ENCODE measurements around the gene MYO9A. TPM values are rescaled to one million over a fixed set of nuclear protein-coding genes. Genes with fewer than 3 reads are reported as not detected.

The MYO9A gene
- total and polyA plus RNA-seq, 2 experiments from 2014 or later: 13.1 to 42.8 TPM

- no peaks in the 10 kb centered on the region for H4K20me1 ChIP-seq (ENCODE audit: insufficient read depth, poor library complexity, severe bottlenecking)
- H3K9me3 ChIP-seq (ENCODE audit: low read depth): no peaks in the 10 kb centered on the region
- 83% methylated on average over 18 of the region's 18 CpGs for WGBS (ENCODE audit: low lambda C conversion rate, missing lambda C conversion rate)
- H3K4me3 ChIP-seq: no peak overlapping the region
- H3K4me1 ChIP-seq (ENCODE audit: insufficient read depth): peaks cover 6% of the 10 kb centered on the region
- no peaks in the 10 kb centered on the region for H3K9me2 ChIP-seq (replicated peaks; ENCODE audit: insufficient read depth)
- H3K4me2 ChIP-seq: no peak overlapping the region
- H3K27ac ChIP-seq: no peak overlapping the region
- H3K36me3 ChIP-seq (replicated peaks; ENCODE audit: insufficient read depth, low read depth): no peaks in the 10 kb centered on the region
- no peak overlapping the region for H2AFZ ChIP-seq
- no peak for TF ChIP-seq EZH2 (IDR thresholded peaks at IDR 0.05; ENCODE audit: borderline replicate concordance)
- TF ChIP-seq CTCF (IDR thresholded peaks at IDR 0.05; ENCODE audit: poor library complexity): no peak
- TF ChIP-seq EZH2phosphoT487 (IDR thresholded peaks at IDR 0.05; ENCODE audit: low read depth, severe bottlenecking, unreplicated experiment): no peak
- no peak for DNase-seq (ENCODE audit: low spot score)
- H3K27me3 ChIP-seq: no peaks in the 10 kb centered on the region
- H3K79me2 ChIP-seq: no peaks in the 10 kb centered on the region
Observed at GRCh38 chr15:71808311-71809020, 309.5 kb downstream of the MYO9A start.

DNA sequence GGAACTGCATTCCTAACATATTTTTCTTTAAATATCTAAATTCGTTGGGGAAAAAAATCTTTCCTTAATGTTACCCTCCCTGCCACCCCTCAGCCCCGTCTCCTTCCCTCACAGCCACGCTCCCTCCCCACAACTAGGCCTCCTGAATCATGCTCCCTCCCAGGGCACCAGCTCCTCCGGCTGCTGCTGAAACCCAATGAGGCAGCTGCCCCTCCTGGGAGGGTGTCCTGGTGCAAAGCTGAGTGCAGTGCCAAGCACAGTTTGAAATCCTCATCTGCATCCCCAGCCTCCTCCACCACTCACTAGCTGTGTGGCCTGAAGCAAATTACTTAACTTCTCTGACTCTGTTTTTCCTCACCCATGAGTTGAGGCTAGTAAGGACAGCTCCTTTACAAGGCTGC lies 310.3 kb downstream of the MYO9A start:
- Histone ChIP-seq H3K4me3 (no peak overlapping the region), H2AFZ (no peak overlapping the region), H3K9me3 (ENCODE audit: low read depth) (no peaks in the 10 kb centered on the region), H3K4me2 (no peak overlapping the region), H3K27me3 (no peaks in the 10 kb centered on the region), H3K9me2 (replicated peaks; ENCODE audit: insufficient read depth) (no peaks in the 10 kb centered on the region), H3K4me1 (ENCODE audit: insufficient read depth) (peaks cover 6% of the 10 kb centered on the region), H4K20me1 (ENCODE audit: insufficient read depth, poor library complexity, severe bottlenecking) (no peaks in the 10 kb centered on the region), H3K79me2 (no peaks in the 10 kb centered on the region), H3K27ac (no peak overlapping the region), H3K36me3 (replicated peaks; ENCODE audit: insufficient read depth, low read depth) (no peaks in the 10 kb centered on the region)
- 35% methylated on average over 4 of the region's 4 CpGs for WGBS (ENCODE audit: low lambda C conversion rate, missing lambda C conversion rate)
- no peak for DNase-seq (ENCODE audit: low spot score)
- TF ChIP-seq CTCF (IDR thresholded peaks at IDR 0.05; ENCODE audit: poor library complexity) (no peak), EZH2 (IDR thresholded peaks at IDR 0.05; ENCODE audit: borderline replicate concordance) (no peak), EZH2phosphoT487 (IDR thresholded peaks at IDR 0.05; ENCODE audit: low read depth, severe bottlenecking, unreplicated experiment) (no peak)

- Histone ChIP-seq H3K36me3 (replicated peaks; ENCODE audit: insufficient read depth, low read depth) (no peaks in the 10 kb centered on the region), H2AFZ (no peak overlapping the region), H3K9me2 (replicated peaks; ENCODE audit: insufficient read depth) (no peaks in the 10 kb centered on the region), H4K20me1 (ENCODE audit: insufficient read depth, poor library complexity, severe bottlenecking) (no peaks in the 10 kb centered on the region), H3K79me2 (no peaks in the 10 kb centered on the region), H3K4me3 (no peak overlapping the region), H3K9me3 (ENCODE audit: low read depth) (no peaks in the 10 kb centered on the region), H3K4me1 (ENCODE audit: insufficient read depth) (peaks cover 6% of the 10 kb centered on the region), H3K27ac (no peak overlapping the region), H3K4me2 (no peak overlapping the region), H3K27me3 (no peaks in the 10 kb centered on the region)
- WGBS (ENCODE audit: low lambda C conversion rate, missing lambda C conversion rate): 73% methylated on average over 15 of the region's 15 CpGs
- TF ChIP-seq CTCF (IDR thresholded peaks at IDR 0.05; ENCODE audit: poor library complexity): no peak
- no peak for TF ChIP-seq EZH2phosphoT487 (IDR thresholded peaks at IDR 0.05; ENCODE audit: low read depth, severe bottlenecking, unreplicated experiment)
- no peak for TF ChIP-seq EZH2 (IDR thresholded peaks at IDR 0.05; ENCODE audit: borderline replicate concordance)
- DNase-seq (ENCODE audit: low spot score): no peak
Observed at GRCh38 chr15:71807125-71807629, 310.8 kb downstream of the MYO9A start.

Measured in hepatocyte (in vitro differentiated cells).